Left ventricle myocardium inferior (tissue), 1 donor: Measurements from ENCODE around the gene ATP8B1. TPM values are rescaled to one million over a fixed set of nuclear protein-coding genes. Genes with fewer than 3 reads are reported as not detected.

ENCODE experiments used
- DNase-seq: peaks from one replicate; pipeline ENCODE4 v3.0.0-alpha.2; 2020
- H3K27ac ChIP-seq: fragments of 200-600 bp; replicated peaks from 2 replicates; pipeline ENCODE4 v1.8.0; 2021
- H3K27me3 ChIP-seq: fragments of 200-600 bp; 2 replicates; pipeline ENCODE4 v1.8.0; 2021; ENCODE audit warnings: low read depth
- H3K36me3 ChIP-seq: fragments of 200-600 bp; 2 replicates; pipeline ENCODE4 v1.8.0; 2021
- H3K4me1 ChIP-seq: fragments of 200-600 bp; 2 replicates; pipeline ENCODE4 v1.8.0; 2021
- H3K4me3 ChIP-seq: fragments of 200-600 bp; 2 replicates; pipeline ENCODE4 v1.8.0; 2021; ENCODE audit warnings: mild to moderate bottlenecking, moderate library complexity
- H3K9me3 ChIP-seq: fragments of 200-600 bp; replicated peaks from 2 replicates; pipeline ENCODE4 v1.8.0; 2021
- CTCF ChIP-seq: fragments of 200-600 bp; IDR thresholded peaks from 2 replicates; pipeline ENCODE4 v1.8.0; 2021; ENCODE audit warnings: antibody characterized with exemption, mild to moderate bottlenecking, borderline replicate concordance
- intact Hi-C: fragments of 100-400 bp; cut with micrococcal nuclease; formaldehyde crosslinking; loops from one replicate; pipeline ENCODE4 v1.11.0; 2022
- total RNA-seq: library from RNA; stranded (reverse); fragmentation: NEBNext Ultra II Directional; extraction: Animal tissue kit (Norgen Biotek cat#: 25700); gene quantifications from one replicate; pipeline ENCODE4 v1.2.1, GENCODE V29; 2021
- donor health status: DM: no; HTN: yes; CAD: no; lungs with severe emphysema.

The ATP8B1 gene
- total RNA-seq, 1 donor from 2014 or later = 8.6 TPM

DNA sequence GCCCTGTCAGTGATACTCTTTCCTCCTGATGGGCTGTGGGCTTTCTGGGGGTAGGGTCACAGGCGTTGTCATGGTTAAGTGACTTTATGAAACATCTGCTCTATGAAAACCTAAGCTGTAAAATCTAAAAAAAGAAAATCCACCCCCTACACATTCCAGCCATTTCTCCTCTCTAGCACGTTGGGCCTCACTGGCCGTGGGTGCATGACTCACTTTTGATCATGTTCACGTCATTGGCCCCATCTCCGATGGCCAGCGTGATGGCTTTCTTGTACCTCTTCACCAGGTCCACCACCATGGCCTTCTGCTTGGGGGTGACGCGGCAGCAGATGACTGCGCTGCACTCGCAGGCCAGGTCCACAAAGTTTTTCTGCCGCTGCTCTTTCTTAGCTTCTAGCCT, 142.2 kb downstream of the ATP8B1 start:
- intact Hi-C loops = no loop called here
- Histone ChIP-seq H3K9me3 (peaks cover 5% of the 10 kb centered on the region), H3K4me1 (peaks cover 16% of the 10 kb centered on the region), H3K27ac (no peak overlapping the region), H3K27me3 (no peaks in the 10 kb centered on the region), H3K36me3 (peaks cover 47% of the 10 kb centered on the region), H3K4me3 (no peak overlapping the region)
- no peak for TF ChIP-seq CTCF
- DNase-seq = no peak

- H3K9me3 ChIP-seq = peaks cover 15% of the 10 kb centered on the region
- H3K27me3 ChIP-seq = no peaks in the 10 kb centered on the region
- DNase-seq = no peak
- H3K27ac ChIP-seq = no peak overlapping the region
- H3K4me3 ChIP-seq = no peak overlapping the region
- TF ChIP-seq CTCF = no peak
- H3K36me3 ChIP-seq = peaks cover 61% of the 10 kb centered on the region
- peaks cover 3% of the 10 kb centered on the region for H3K4me1 ChIP-seq
- intact Hi-C loops = no loop called here
Measured at GRCh38 chr18:57659460-57660102, 143.5 kb downstream of the ATP8B1 start.

DNA sequence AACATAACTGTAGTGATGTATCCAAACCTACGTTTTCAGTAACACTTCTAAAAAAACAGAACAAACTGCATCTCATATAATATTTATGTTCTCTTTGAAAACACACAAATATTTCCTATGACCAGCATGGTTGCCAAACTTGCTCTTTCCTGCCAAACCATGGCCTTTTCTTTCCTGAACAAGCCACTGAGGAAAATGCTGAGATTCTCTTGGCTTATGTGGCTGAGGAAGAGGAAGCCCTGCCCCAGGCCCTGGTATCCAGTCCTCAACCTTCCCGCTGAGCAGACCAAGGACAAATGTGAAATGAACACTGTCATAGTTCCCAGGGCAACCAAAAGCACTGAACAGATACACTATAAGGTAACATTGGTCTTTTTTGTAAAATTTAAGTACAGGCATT, 145.6 kb downstream of the ATP8B1 start:
- intact Hi-C loops = no loop called here
- H3K36me3 ChIP-seq = peaks cover 71% of the 10 kb centered on the region
- no peaks in the 10 kb centered on the region for H3K27me3 ChIP-seq
- DNase-seq = no peak
- TF ChIP-seq CTCF = no peak
- peaks cover 15% of the 10 kb centered on the region for H3K9me3 ChIP-seq
- no peak overlapping the region for H3K4me3 ChIP-seq
- peak overlapping the region; percentile 31 for H3K27ac ChIP-seq
- H3K4me1 ChIP-seq = peaks cover 3% of the 10 kb centered on the region

GRCh38 chr18:57655740-57656139, 147.4 kb downstream of the ATP8B1 start:
- Histone ChIP-seq H3K9me3 (peaks cover 15% of the 10 kb centered on the region), H3K36me3 (peaks cover 70% of the 10 kb centered on the region), H3K27ac (no peak overlapping the region), H3K4me1 (peaks cover 3% of the 10 kb centered on the region), H3K27me3 (no peaks in the 10 kb centered on the region), H3K4me3 (no peak overlapping the region)
- TF ChIP-seq CTCF = no peak
- DNase-seq = no peak
- intact Hi-C loops = no loop called here

- no peak overlapping the region for H3K27ac ChIP-seq
- intact Hi-C loops = no loop called here
- no peak for DNase-seq
- H3K27me3 ChIP-seq = no peaks in the 10 kb centered on the region
- peaks cover 15% of the 10 kb centered on the region for H3K9me3 ChIP-seq
- no peak for TF ChIP-seq CTCF
- H3K36me3 ChIP-seq = peaks cover 65% of the 10 kb centered on the region
- H3K4me3 ChIP-seq = no peak overlapping the region
- H3K4me1 ChIP-seq = peaks cover 5% of the 10 kb centered on the region
Measured at GRCh38 chr18:57651914-57652313, 151.2 kb downstream of the ATP8B1 start.
